ENCODE results near the gene ARHGEF40. TPM values are rescaled to one million over a fixed set of nuclear protein-coding genes. Genes with fewer than 3 reads are reported as not detected.

Gene ARHGEF40
- polyA plus RNA-seq, 1 donor (not counting 4 experiments of a cell fraction or from before 2014, with no cell fraction given): 8.7 TPM

DNA sequence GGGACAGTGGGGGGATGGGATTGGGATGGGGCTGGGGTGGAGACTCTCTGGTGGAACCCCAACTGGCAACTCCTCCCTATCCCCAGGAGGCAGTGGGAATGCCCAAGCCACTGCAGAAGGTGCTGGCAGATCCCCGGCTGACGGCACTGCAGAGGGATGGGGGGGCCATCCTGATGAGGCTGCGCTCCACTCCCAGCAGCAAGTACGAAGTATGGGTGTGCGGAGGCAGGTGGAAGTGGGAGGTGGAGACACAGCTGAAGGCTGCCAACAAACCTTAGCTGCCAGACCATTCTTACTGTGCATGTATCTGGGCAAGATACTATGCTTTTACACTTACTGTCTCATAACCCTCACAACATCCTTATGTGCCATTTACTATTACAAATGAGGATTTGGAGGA is 8.2 kb downstream of the ARHGEF40 start:
- Histone ChIP-seq H2AFZ (ENCODE audit: control insufficient read depth, low read length) (no peak overlapping the region), H3K79me2 (ENCODE audit: control insufficient read depth, insufficient read depth, low read length) (no peaks in the 10 kb centered on the region), H3K9me1 (ENCODE audit: control insufficient read depth, extremely low read depth, insufficient read depth, low read length) (no peaks in the 10 kb centered on the region), H3K27ac (ENCODE audit: control insufficient read depth, insufficient read depth, low read length) (no peak overlapping the region), H3K9ac (ENCODE audit: control insufficient read depth, extremely low read depth, insufficient read depth, low read length) (no peak overlapping the region), H3K9me3 (ENCODE audit: control insufficient read depth, low read depth, low read length) (no peaks in the 10 kb centered on the region), H3K36me3 (ENCODE audit: control insufficient read depth in 2 of 2, extremely low read depth in 1 of 2, insufficient read depth in 2 of 2, low read length in 2 of 2) (peaks cover 8 to 14% of the 10 kb centered on the region in 2 experiments), H4K20me1 (ENCODE audit: control insufficient read depth, extremely low read depth, insufficient read depth, low read length) (no peaks in the 10 kb centered on the region), H3K4me1 (ENCODE audit: control insufficient read depth, extremely low read depth, insufficient read depth, low read length) (no peaks in the 10 kb centered on the region), H3K4me2 (ENCODE audit: control insufficient read depth, extremely low read depth, insufficient read depth, low read depth, low read length) (no peak overlapping the region), H3K27me3 (ENCODE audit: control insufficient read depth, extremely low read depth, insufficient read depth, low read length) (no peaks in the 10 kb centered on the region), H3K4me3 (ENCODE audit: control insufficient read depth in 2 of 3, extremely low read depth in 1 of 3, insufficient read depth in 2 of 3, low read depth in 1 of 3, low read length in 3 of 3) (no peak overlapping the region)
- dilution Hi-C loops (cut with MboI; ENCODE audit: extremely low pct_ligation_motif_present, low sequenced_read_pairs): no loop called here
- TF ChIP-seq EZH2 (IDR thresholded peaks at IDR 0.05; ENCODE audit: low read length) (no peak), CTCF (optimal IDR thresholded peaks at IDR 0.05 in 1 of 3, IDR thresholded peaks at IDR 0.05 in 1 of 3, conservative IDR thresholded peaks at IDR 0.05 in 1 of 3; ENCODE audit: extremely low read depth in 1 of 3, insufficient read depth in 2 of 3, low read length in 3 of 3) (no peak)
- DNase-seq (ENCODE audit: low read depth, low spot score) (no peak), FAIRE-seq (no peak)

GRCh38 chr14:21078726-21079125 is 8.6 kb downstream of the ARHGEF40 start:
- no peak overlapping the region for H3K9ac ChIP-seq (ENCODE audit: control insufficient read depth, extremely low read depth, insufficient read depth, low read length)
- no peak for DNase-seq (ENCODE audit: low read depth, low spot score)
- no peak overlapping the region for H3K27ac ChIP-seq (ENCODE audit: control insufficient read depth, insufficient read depth, low read length)

More at GRCh38 chr14:21078726-21079125, 8.6 kb downstream of the ARHGEF40 start:
- H3K4me2 ChIP-seq (ENCODE audit: control insufficient read depth, extremely low read depth, insufficient read depth, low read depth, low read length): no peak overlapping the region
- no peaks in the 10 kb centered on the region for H4K20me1 ChIP-seq (ENCODE audit: control insufficient read depth, extremely low read depth, insufficient read depth, low read length)
- H3K4me1 ChIP-seq (ENCODE audit: control insufficient read depth, extremely low read depth, insufficient read depth, low read length): no peaks in the 10 kb centered on the region
- no peak for FAIRE-seq
- H3K9me1 ChIP-seq (ENCODE audit: control insufficient read depth, extremely low read depth, insufficient read depth, low read length): no peaks in the 10 kb centered on the region
- no peak overlapping the region for H2AFZ ChIP-seq (ENCODE audit: control insufficient read depth, low read length)
- dilution Hi-C loops (cut with MboI; ENCODE audit: extremely low pct_ligation_motif_present, low sequenced_read_pairs): no loop called here
- no peaks in the 10 kb centered on the region for H3K27me3 ChIP-seq (ENCODE audit: control insufficient read depth, extremely low read depth, insufficient read depth, low read length)
- TF ChIP-seq EZH2 (IDR thresholded peaks at IDR 0.05; ENCODE audit: low read length): no peak
- TF ChIP-seq CTCF (optimal IDR thresholded peaks at IDR 0.05 in 1 of 3, IDR thresholded peaks at IDR 0.05 in 1 of 3, conservative IDR thresholded peaks at IDR 0.05 in 1 of 3; ENCODE audit: extremely low read depth in 1 of 3, insufficient read depth in 2 of 3, low read length in 3 of 3): no peak
- H3K79me2 ChIP-seq (ENCODE audit: control insufficient read depth, insufficient read depth, low read length): no peaks in the 10 kb centered on the region
- H3K4me3 ChIP-seq (ENCODE audit: control insufficient read depth in 2 of 3, extremely low read depth in 1 of 3, insufficient read depth in 2 of 3, low read depth in 1 of 3, low read length in 3 of 3): no peak overlapping the region
- H3K36me3 ChIP-seq (ENCODE audit: control insufficient read depth in 2 of 2, extremely low read depth in 1 of 2, insufficient read depth in 2 of 2, low read length in 2 of 2): peaks cover 8 to 14% of the 10 kb centered on the region in 2 experiments
- no peaks in the 10 kb centered on the region for H3K9me3 ChIP-seq (ENCODE audit: control insufficient read depth, low read depth, low read length)
